Measurements from ENCODE around the gene WBP2.

Gene WBP2

GRCh38 chr17:75815399-75815798 lies 39.7 kb downstream of the WBP2 start:
- Histone ChIP-seq H3K9ac (ENCODE audit: low read length) (no peak overlapping the region), H3K36me3 (replicated peaks; ENCODE audit: insufficient read depth, low read length) (no peaks in the 10 kb centered on the region; the same call in 1 of the 2 replicates), H3K27ac (ENCODE audit: low read length) (no peak overlapping the region), H3K27me3 (replicated peaks; ENCODE audit: insufficient read depth, low read length) (no peaks in the 10 kb centered on the region), H2AFZ (ENCODE audit: low read length) (no peak overlapping the region), H3K9me3 (replicated peaks; ENCODE audit: insufficient read depth, low read length) (no peaks in the 10 kb centered on the region), H3K4me3 (ENCODE audit: low read length) (no peak overlapping the region), H3K4me1 (ENCODE audit: low read length) (no peaks in the 10 kb centered on the region), H4K20me1 (ENCODE audit: insufficient read depth, low read length) (no peaks in the 10 kb centered on the region), H3F3A (ENCODE audit: insufficient read depth, low read length) (no peaks in the 10 kb centered on the region), H3K4me2 (ENCODE audit: low read depth, low read length) (no peak overlapping the region), H3K9me2 (replicated peaks; ENCODE audit: insufficient read depth, low read length) (no peaks in the 10 kb centered on the region), H3K79me2 (ENCODE audit: low read length) (no peaks in the 10 kb centered on the region)
- no peak for DNase-seq
- no peak for TF ChIP-seq EZH2phosphoT487 (IDR thresholded peaks at IDR 0.05; ENCODE audit: low read length)
- TF ChIP-seq, protein P1, sequence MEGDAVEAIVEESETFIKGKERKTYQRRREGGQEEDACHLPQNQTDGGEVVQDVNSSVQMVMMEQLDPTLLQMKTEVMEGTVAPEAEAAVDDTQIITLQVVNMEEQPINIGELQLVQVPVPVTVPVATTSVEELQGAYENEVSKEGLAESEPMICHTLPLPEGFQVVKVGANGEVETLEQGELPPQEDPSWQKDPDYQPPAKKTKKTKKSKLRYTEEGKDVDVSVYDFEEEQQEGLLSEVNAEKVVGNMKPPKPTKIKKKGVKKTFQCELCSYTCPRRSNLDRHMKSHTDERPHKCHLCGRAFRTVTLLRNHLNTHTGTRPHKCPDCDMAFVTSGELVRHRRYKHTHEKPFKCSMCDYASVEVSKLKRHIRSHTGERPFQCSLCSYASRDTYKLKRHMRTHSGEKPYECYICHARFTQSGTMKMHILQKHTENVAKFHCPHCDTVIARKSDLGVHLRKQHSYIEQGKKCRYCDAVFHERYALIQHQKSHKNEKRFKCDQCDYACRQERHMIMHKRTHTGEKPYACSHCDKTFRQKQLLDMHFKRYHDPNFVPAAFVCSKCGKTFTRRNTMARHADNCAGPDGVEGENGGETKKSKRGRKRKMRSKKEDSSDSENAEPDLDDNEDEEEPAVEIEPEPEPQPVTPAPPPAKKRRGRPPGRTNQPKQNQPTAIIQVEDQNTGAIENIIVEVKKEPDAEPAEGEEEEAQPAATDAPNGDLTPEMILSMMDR (IDR thresholded peaks at IDR 0.05; ENCODE audit: low read length) = no peak
- no peak for TF ChIP-seq EZH2 (optimal IDR thresholded peaks at IDR 0.05; ENCODE audit: low read depth, low read length)

DNA sequence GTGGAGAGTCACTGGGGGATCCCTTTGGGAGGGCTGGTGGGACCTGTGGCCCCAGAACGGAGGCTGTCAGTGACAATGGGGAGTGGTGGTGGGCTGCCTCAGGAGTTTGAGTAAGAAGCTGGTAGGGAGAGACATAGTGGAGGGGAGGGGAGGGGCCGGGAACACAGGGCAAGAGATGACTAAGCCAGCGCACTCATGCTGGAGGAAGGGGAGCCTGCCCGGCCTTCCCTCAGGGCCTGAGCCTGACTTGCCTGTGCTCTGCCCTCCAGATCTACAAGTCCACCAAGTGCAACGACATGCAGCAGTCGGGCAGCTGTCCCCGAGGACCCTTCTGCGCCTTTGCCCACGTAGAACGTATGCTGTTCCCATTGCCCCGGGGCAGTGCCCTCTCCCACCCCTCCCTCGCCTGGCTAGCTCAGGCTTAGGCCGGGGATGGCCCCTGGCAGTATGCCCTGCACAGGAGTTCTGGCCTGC lies 40.2 kb downstream of the WBP2 start:
- Histone ChIP-seq H3K4me3 (ENCODE audit: low read length) (no peak overlapping the region), H2AFZ (ENCODE audit: low read length) (no peak overlapping the region), H3K4me2 (ENCODE audit: low read depth, low read length) (no peak overlapping the region), H3K36me3 (replicated peaks; ENCODE audit: insufficient read depth, low read length) (peaks cover 2% of the 10 kb centered on the region; the same call in 1 of the 2 replicates), H3K4me1 (ENCODE audit: low read length) (no peaks in the 10 kb centered on the region), H3K79me2 (ENCODE audit: low read length) (no peaks in the 10 kb centered on the region), H3K9me3 (replicated peaks; ENCODE audit: insufficient read depth, low read length) (no peaks in the 10 kb centered on the region), H3K9me2 (replicated peaks; ENCODE audit: insufficient read depth, low read length) (no peaks in the 10 kb centered on the region), H3K27ac (ENCODE audit: low read length) (no peak overlapping the region), H4K20me1 (ENCODE audit: insufficient read depth, low read length) (no peaks in the 10 kb centered on the region), H3K27me3 (replicated peaks; ENCODE audit: insufficient read depth, low read length) (no peaks in the 10 kb centered on the region), H3F3A (ENCODE audit: insufficient read depth, low read length) (no peaks in the 10 kb centered on the region), H3K9ac (ENCODE audit: low read length) (no peak overlapping the region)
- TF ChIP-seq, protein P1 (IDR thresholded peaks at IDR 0.05; ENCODE audit: low read length) = no peak
- TF ChIP-seq EZH2 (optimal IDR thresholded peaks at IDR 0.05; ENCODE audit: low read depth, low read length) (no peak), EZH2phosphoT487 (IDR thresholded peaks at IDR 0.05; ENCODE audit: low read length) (no peak)
- DNase-seq = no peak

DNA sequence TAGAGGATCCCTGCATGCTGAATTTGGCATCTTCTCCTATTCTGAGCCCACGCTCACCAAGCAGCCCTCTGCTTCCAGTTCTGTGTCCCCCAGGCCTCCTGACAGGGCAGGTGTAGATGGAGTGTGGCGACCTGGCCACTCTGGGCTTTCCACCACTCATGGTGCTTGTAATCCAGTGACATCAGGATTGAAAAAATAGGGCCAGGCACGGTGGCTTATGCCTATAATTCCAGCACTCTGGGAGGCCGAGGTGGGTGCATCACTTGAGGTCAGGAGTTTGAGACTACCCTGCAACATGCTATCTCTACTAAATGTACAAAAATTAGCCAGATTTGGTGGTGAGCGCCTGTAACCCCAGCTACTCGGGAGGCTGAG lies 41.1 kb downstream of the WBP2 start:
- Histone ChIP-seq H3K9ac (ENCODE audit: low read length) (no peak overlapping the region), H3K36me3 (replicated peaks; ENCODE audit: insufficient read depth, low read length) (peaks cover 5% of the 10 kb centered on the region; the same call in 1 of the 2 replicates), H3F3A (ENCODE audit: insufficient read depth, low read length) (no peaks in the 10 kb centered on the region), H3K27me3 (replicated peaks; ENCODE audit: insufficient read depth, low read length) (no peaks in the 10 kb centered on the region), H2AFZ (ENCODE audit: low read length) (no peak overlapping the region), H3K9me3 (replicated peaks; ENCODE audit: insufficient read depth, low read length) (no peaks in the 10 kb centered on the region), H3K4me2 (ENCODE audit: low read depth, low read length) (no peak overlapping the region), H3K9me2 (replicated peaks; ENCODE audit: insufficient read depth, low read length) (no peaks in the 10 kb centered on the region), H4K20me1 (ENCODE audit: insufficient read depth, low read length) (no peaks in the 10 kb centered on the region), H3K79me2 (ENCODE audit: low read length) (no peaks in the 10 kb centered on the region), H3K27ac (ENCODE audit: low read length) (no peak overlapping the region), H3K4me3 (ENCODE audit: low read length) (no peak overlapping the region), H3K4me1 (ENCODE audit: low read length) (no peaks in the 10 kb centered on the region)
- no peak for DNase-seq
- TF ChIP-seq, protein P1 (IDR thresholded peaks at IDR 0.05; ENCODE audit: low read length) = no peak
- no peak for TF ChIP-seq EZH2 (optimal IDR thresholded peaks at IDR 0.05; ENCODE audit: low read depth, low read length)
- TF ChIP-seq EZH2phosphoT487 (IDR thresholded peaks at IDR 0.05; ENCODE audit: low read length) = no peak

Data from MM.1S (cell line).